Keratinocyte (primary cell): ENCODE data around the gene FCAR. TPM values are rescaled to one million over a fixed set of nuclear protein-coding genes. Genes with fewer than 3 reads are reported as not detected.

ENCODE experiments used
- DNase-seq: peaks from one replicate; pipeline ENCODE4 v3.0.0-alpha.2; 2011; ENCODE audit warnings: low read depth, missing footprints, low spot score
- FAIRE-seq: peaks from 2 replicates; lab custom pipeline; 2011; peaks lifted over from hg19 to GRCh38; lab: Jason Lieb, UNC
- H2AFZ ChIP-seq: 2 replicates; pipeline ENCODE4 v1.6.0; 2012; ENCODE audit warnings: low read length, control low read depth, inconsistent platforms; ENCODE audit not compliant: control insufficient read depth
- H3K27ac ChIP-seq: 2 replicates; pipeline ENCODE4 v1.5.1; 2011; ENCODE audit warnings: low read length; ENCODE audit not compliant: control insufficient read depth, insufficient read depth
- H3K27me3 ChIP-seq: 3 replicates; pipeline ENCODE4 v1.6.0; 2011; ENCODE audit warnings: low read length; ENCODE audit not compliant: control insufficient read depth, insufficient read depth; ENCODE audit errors: extremely low read depth
- H3K36me3 ChIP-seq, 2 experiments: 2 replicates in 1 of 2; 3 replicates in 1 of 2; pipeline ENCODE4 v1.5.1; 2011; ENCODE audit warnings: low read length in 2 of 2, mild to moderate bottlenecking in 1 of 2; ENCODE audit not compliant: control insufficient read depth in 2 of 2, insufficient read depth in 2 of 2; ENCODE audit errors: extremely low read depth in 1 of 2
- H3K4me1 ChIP-seq: 3 replicates; pipeline ENCODE4 v1.5.1; 2011; ENCODE audit warnings: low read length; ENCODE audit not compliant: control insufficient read depth, insufficient read depth; ENCODE audit errors: extremely low read depth
- H3K4me2 ChIP-seq: 3 replicates; pipeline ENCODE4 v1.6.0; 2011; ENCODE audit warnings: low read depth, low read length; ENCODE audit not compliant: control insufficient read depth, insufficient read depth; ENCODE audit errors: extremely low read depth
- H3K4me3 ChIP-seq, 3 experiments: fragments of 200-600 bp in 1 of 3; sonication (generic) in 1 of 3; 2 replicates in 2 of 3; 3 replicates in 1 of 3; pipeline ENCODE4 v1.5.1; 2011 to 2016; ENCODE audit warnings: low read length in 3 of 3, mild to moderate bottlenecking in 3 of 3, control low read depth in 2 of 3, inconsistent platforms in 1 of 3, low read depth in 1 of 3, mixed read lengths in 1 of 3, mixed run types in 1 of 3, moderate library complexity in 1 of 3; ENCODE audit not compliant: control insufficient read depth in 2 of 3, insufficient read depth in 2 of 3; ENCODE audit errors: extremely low read depth in 1 of 3
- H3K79me2 ChIP-seq: 2 replicates; pipeline ENCODE4 v1.6.0; 2012; ENCODE audit warnings: low read length; ENCODE audit not compliant: control insufficient read depth, insufficient read depth
- H3K9ac ChIP-seq: 3 replicates; pipeline ENCODE4 v1.6.0; 2011; ENCODE audit warnings: low read length; ENCODE audit not compliant: control insufficient read depth, insufficient read depth; ENCODE audit errors: extremely low read depth
- H3K9me1 ChIP-seq: 3 replicates; pipeline ENCODE4 v1.6.0; 2011; ENCODE audit warnings: low read length; ENCODE audit not compliant: control insufficient read depth, insufficient read depth; ENCODE audit errors: extremely low read depth
- H3K9me3 ChIP-seq: 2 replicates; pipeline ENCODE4 v1.5.1; 2012; ENCODE audit warnings: low read depth, low read length; ENCODE audit not compliant: control insufficient read depth
- H4K20me1 ChIP-seq: 3 replicates; pipeline ENCODE4 v1.6.0; 2011; ENCODE audit warnings: low read length; ENCODE audit not compliant: control insufficient read depth, insufficient read depth; ENCODE audit errors: extremely low read depth
- EZH2 ChIP-seq: IDR thresholded peaks from one replicate; pipeline ENCODE4 v1.6.1; 2012; ENCODE audit warnings: inconsistent platforms, mild to moderate bottlenecking, low read length, moderate library complexity
- dilution Hi-C: fragments of 300-500 bp; cut with MboI; formaldehyde crosslinking; loops from one replicate; pipeline ENCODE4 v1.7.0; 2020; ENCODE audit warnings: low sequenced_read_pairs; ENCODE audit not compliant: extremely low pct_ligation_motif_present
- polyA plus RNA-seq, 5 experiments: library from polyadenylated mRNA; depleted of rRNA in 3 of 5; stranded (reverse) in 3 of 5; stranded (forward) in 1 of 5; unstranded in 1 of 5; fragments of >200 nt; gene quantifications; 1 replicate in 1 of 5; 2 replicates in 3 of 5; 3 replicates in 1 of 5; pipeline versions ENCODE4 v1.2.1 to v1.2.3, GENCODE V29; 2011 to 2012; ENCODE audit warnings: missing spikeins in 2 of 5, low read depth in 1 of 5, low replicate concordance in 1 of 5
- TF ChIP-seq, protein P1 (sequence below), 3 experiments: IDR thresholded peaks in 1 of 3; conservative IDR thresholded peaks in 1 of 3; optimal IDR thresholded peaks in 1 of 3; 2 replicates in 2 of 3; 3 replicates in 1 of 3; pipeline versions ENCODE3 to v1.5.1; 2011; ENCODE audit warnings: low read length in 3 of 3, mild to moderate bottlenecking in 3 of 3, moderate library complexity in 2 of 3, control low read depth in 1 of 3, inconsistent platforms in 1 of 3; ENCODE audit not compliant: insufficient read depth in 2 of 3; ENCODE audit errors: extremely low read depth in 1 of 3

The FCAR gene
- polyA plus RNA-seq, 1 donor (not counting 4 experiments of a cell fraction or from before 2014, with no cell fraction given), result not detected

DNA sequence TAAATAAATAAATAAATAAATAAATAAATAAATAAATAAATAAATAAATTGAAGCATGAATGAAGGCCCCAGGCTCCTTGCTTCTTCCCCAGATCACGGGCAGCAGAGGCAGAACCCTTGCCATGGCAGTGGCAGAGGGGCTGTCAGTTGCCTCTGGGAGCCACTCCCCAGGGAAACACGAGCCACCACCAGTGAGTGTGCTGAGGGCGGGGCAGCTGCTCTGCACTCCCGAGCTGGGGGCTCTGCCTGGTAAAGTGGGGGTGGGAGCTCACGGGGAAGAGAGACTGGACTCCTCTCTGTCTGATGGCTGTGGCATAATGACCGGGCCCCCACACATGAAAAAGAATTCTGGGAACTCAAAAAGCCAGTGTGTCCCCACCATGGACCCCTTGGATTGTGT is 7.8 kb downstream of the FCAR start:
- H3K9ac ChIP-seq, result no peak overlapping the region
- no peaks in the 10 kb centered on the region for H3K9me1 ChIP-seq
- DNase-seq, result no peak
- no peak overlapping the region for H3K27ac ChIP-seq
- no peaks in the 10 kb centered on the region for H3K9me3 ChIP-seq
- no peaks in the 10 kb centered on the region for H3K36me3 ChIP-seq
- no peak overlapping the region for H3K4me3 ChIP-seq
- no peak for FAIRE-seq
- no peaks in the 10 kb centered on the region for H4K20me1 ChIP-seq
- H2AFZ ChIP-seq, result no peak overlapping the region
- no peaks in the 10 kb centered on the region for H3K27me3 ChIP-seq
- no peaks in the 10 kb centered on the region for H3K4me1 ChIP-seq
- H3K79me2 ChIP-seq, result no peaks in the 10 kb centered on the region
- no peak overlapping the region for H3K4me2 ChIP-seq
- dilution Hi-C loops, result no loop called here
- no peak for TF ChIP-seq EZH2

DNA sequence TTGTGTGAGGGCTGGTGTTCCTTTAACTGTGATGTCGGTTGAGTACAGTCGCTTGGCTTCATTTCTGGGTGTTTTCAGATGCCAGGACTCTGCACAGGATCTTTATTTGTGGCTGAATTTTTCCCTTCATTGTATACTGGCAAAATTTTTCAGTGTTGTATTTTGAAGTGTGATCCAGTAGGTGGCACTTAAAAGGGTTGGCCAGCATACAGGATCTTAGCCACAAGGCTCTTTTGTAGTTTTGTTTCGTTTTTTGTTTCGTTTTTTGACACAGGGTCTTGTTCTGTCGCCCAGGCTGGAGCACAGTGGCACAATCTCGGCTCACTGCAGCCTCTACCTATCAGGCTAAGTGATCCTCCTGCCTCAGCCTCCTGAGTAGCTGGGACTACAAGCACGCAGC is 8.7 kb downstream of the FCAR start:
- H3K4me3 ChIP-seq, result no peak overlapping the region
- no peaks in the 10 kb centered on the region for H3K9me3 ChIP-seq
- dilution Hi-C loops, result no loop called here
- H3K36me3 ChIP-seq, result no peaks in the 10 kb centered on the region
- H3K9me1 ChIP-seq, result no peaks in the 10 kb centered on the region
- H3K9ac ChIP-seq, result no peak overlapping the region
- no peaks in the 10 kb centered on the region for H4K20me1 ChIP-seq
- H3K4me2 ChIP-seq, result no peak overlapping the region
- DNase-seq, result no peak
- FAIRE-seq, result no peak
- TF ChIP-seq, protein P1, sequence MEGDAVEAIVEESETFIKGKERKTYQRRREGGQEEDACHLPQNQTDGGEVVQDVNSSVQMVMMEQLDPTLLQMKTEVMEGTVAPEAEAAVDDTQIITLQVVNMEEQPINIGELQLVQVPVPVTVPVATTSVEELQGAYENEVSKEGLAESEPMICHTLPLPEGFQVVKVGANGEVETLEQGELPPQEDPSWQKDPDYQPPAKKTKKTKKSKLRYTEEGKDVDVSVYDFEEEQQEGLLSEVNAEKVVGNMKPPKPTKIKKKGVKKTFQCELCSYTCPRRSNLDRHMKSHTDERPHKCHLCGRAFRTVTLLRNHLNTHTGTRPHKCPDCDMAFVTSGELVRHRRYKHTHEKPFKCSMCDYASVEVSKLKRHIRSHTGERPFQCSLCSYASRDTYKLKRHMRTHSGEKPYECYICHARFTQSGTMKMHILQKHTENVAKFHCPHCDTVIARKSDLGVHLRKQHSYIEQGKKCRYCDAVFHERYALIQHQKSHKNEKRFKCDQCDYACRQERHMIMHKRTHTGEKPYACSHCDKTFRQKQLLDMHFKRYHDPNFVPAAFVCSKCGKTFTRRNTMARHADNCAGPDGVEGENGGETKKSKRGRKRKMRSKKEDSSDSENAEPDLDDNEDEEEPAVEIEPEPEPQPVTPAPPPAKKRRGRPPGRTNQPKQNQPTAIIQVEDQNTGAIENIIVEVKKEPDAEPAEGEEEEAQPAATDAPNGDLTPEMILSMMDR (optimal IDR thresholded peaks at IDR 0.05 in 1 of 3, IDR thresholded peaks at IDR 0.05 in 1 of 3, conservative IDR thresholded peaks at IDR 0.05 in 1 of 3; ENCODE audit: extremely low read depth in 1 of 3, insufficient read depth in 2 of 3, low read length in 3 of 3), result no peak
- no peak for TF ChIP-seq EZH2
- H3K27me3 ChIP-seq, result no peaks in the 10 kb centered on the region
- H3K79me2 ChIP-seq, result no peaks in the 10 kb centered on the region
- H3K4me1 ChIP-seq, result no peaks in the 10 kb centered on the region
- H2AFZ ChIP-seq, result no peak overlapping the region
- H3K27ac ChIP-seq, result no peak overlapping the region

DNA sequence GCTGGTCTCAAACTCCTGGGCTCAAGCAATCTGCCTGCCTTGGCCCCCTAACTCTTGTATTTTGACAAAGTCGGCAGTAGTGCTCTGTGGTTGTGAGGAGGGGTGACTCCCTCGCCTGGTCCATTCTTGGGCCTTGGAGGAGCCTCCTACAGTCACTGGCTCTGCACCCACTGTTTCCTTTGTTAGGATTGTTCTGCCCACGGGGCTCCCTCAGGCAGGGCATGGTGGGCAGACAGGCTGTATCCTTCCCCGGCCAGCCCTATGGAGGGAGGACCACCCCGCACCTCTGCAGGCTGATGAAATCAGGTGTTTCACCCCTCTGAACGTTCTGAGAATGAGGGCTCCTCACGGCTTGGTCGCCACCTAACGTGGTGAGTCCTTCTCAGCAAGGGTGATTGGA is 9.2 kb downstream of the FCAR start:
- Histone ChIP-seq H3K4me1 (no peaks in the 10 kb centered on the region), H3K4me3 (no peak overlapping the region), H4K20me1 (no peaks in the 10 kb centered on the region), H3K27me3 (no peaks in the 10 kb centered on the region), H3K4me2 (no peak overlapping the region), H3K9ac (no peak overlapping the region), H3K36me3 (no peaks in the 10 kb centered on the region), H3K27ac (no peak overlapping the region), H2AFZ (no peak overlapping the region), H3K9me1 (no peaks in the 10 kb centered on the region), H3K79me2 (no peaks in the 10 kb centered on the region), H3K9me3 (no peaks in the 10 kb centered on the region)
- no peak for DNase-seq
- FAIRE-seq, result no peak
- TF ChIP-seq, protein P1 (optimal IDR thresholded peaks at IDR 0.05 in 1 of 3, IDR thresholded peaks at IDR 0.05 in 1 of 3, conservative IDR thresholded peaks at IDR 0.05 in 1 of 3; ENCODE audit: extremely low read depth in 1 of 3, insufficient read depth in 2 of 3, low read length in 3 of 3), result no peak
- dilution Hi-C loops, result no loop called here
